OCI-M2 (cell line): Measurements from ENCODE around the gene PROM1.

Source experiments
- DNase-seq: peaks from one replicate; lab custom pipeline; 2025; ENCODE audit not compliant: unreplicated experiment; lab: John Stamatoyannopoulos, UW

PROM1 gene

GRCh38 chr4:16083241-16084191 lies at the start of gene PROM1:
Gene PROM1 (minus strand): TSS chr4:16084023. CDS start chr4:16075906, 8,117 bp downstream.
- DNase-seq = no peak

- no peak for DNase-seq
Observed at GRCh38 chr4:16133406-16133805, 49.6 kb upstream of the PROM1 start.

- no peak for DNase-seq
Observed at GRCh38 chr4:16131293-16131692, 47.5 kb upstream of the PROM1 start.

- DNase-seq = no peak
Observed at GRCh38 chr4:16129336-16129735, 45.5 kb upstream of the PROM1 start.

GRCh38 chr4:16126714-16127113 lies 42.9 kb upstream of the PROM1 start:
- no peak for DNase-seq

- no peak for DNase-seq
Observed at GRCh38 chr4:16125571-16126445, 42.0 kb upstream of the PROM1 start.

- DNase-seq = no peak
Observed at GRCh38 chr4:16124232-16124631, 40.4 kb upstream of the PROM1 start.

GRCh38 chr4:16123356-16124084 lies 39.7 kb upstream of the PROM1 start:
- no peak for DNase-seq

GRCh38 chr4:16122784-16123183 lies 39.0 kb upstream of the PROM1 start:
- DNase-seq = no peak

- DNase-seq = no peak
Observed at GRCh38 chr4:16122308-16122711, 38.5 kb upstream of the PROM1 start.

GRCh38 chr4:16120720-16121119 lies 36.9 kb upstream of the PROM1 start:
- DNase-seq = no peak

- DNase-seq = no peak
Observed at GRCh38 chr4:16119981-16120380, 36.2 kb upstream of the PROM1 start.

- DNase-seq = no peak
Observed at GRCh38 chr4:16118090-16118489, 34.3 kb upstream of the PROM1 start.

GRCh38 chr4:16117164-16117563 lies 33.3 kb upstream of the PROM1 start:
- no peak for DNase-seq

GRCh38 chr4:16116493-16116990 lies 32.7 kb upstream of the PROM1 start:
- DNase-seq = no peak

- no peak for DNase-seq
Observed at GRCh38 chr4:16116019-16116418, 32.2 kb upstream of the PROM1 start.

- DNase-seq = no peak
Observed at GRCh38 chr4:16114546-16114945, 30.7 kb upstream of the PROM1 start.

GRCh38 chr4:16113741-16114140 lies 29.9 kb upstream of the PROM1 start:
- no peak for DNase-seq

- no peak for DNase-seq
Observed at GRCh38 chr4:16111533-16111932, 27.7 kb upstream of the PROM1 start.

- DNase-seq = no peak
Observed at GRCh38 chr4:16110661-16111290, 27.0 kb upstream of the PROM1 start.
